Kidney (tissue), 14 donors: ENCODE data around the gene PPP2R2B. TPM values are rescaled to one million over a fixed set of nuclear protein-coding genes. Genes with fewer than 3 reads are reported as not detected.

Experiments used
- DNase-seq, 5 donors: peaks; one replicate each; pipeline ENCODE4 v3.0.0-alpha.2; 2013 to 2020
- FAIRE-seq: peaks from 2 replicates; lab custom pipeline; 2012; peaks lifted over from hg19 to GRCh38; lab: Jason Lieb, UNC
- H3K27ac ChIP-seq, 2 donors: one replicate each; pipeline ENCODE4 v1.7.0; 2013; ENCODE audit warnings: low read depth in 2 of 2, low read length in 2 of 2, inconsistent platforms in 1 of 2
- H3K27me3 ChIP-seq: one replicate; pipeline ENCODE4 v1.7.1; 2013; ENCODE audit warnings: low read length, inconsistent platforms; ENCODE audit not compliant: control insufficient read depth, insufficient read depth
- H3K36me3 ChIP-seq, 3 donors: one replicate each; pipeline versions ENCODE4 v1.7.0 to v1.7.1; 2013; ENCODE audit warnings: low read length in 3 of 3, control low read depth in 1 of 3, inconsistent platforms in 1 of 3; ENCODE audit not compliant: insufficient read depth in 3 of 3, control insufficient read depth in 2 of 3
- H3K4me1 ChIP-seq, 3 donors: one replicate each; pipeline versions ENCODE4 v1.7.0 to v1.7.1; 2013; ENCODE audit warnings: low read length in 3 of 3, inconsistent platforms in 1 of 3, low read depth in 1 of 3; ENCODE audit not compliant: control insufficient read depth in 2 of 3, insufficient read depth in 2 of 3
- H3K4me3 ChIP-seq, 3 donors: one replicate each; pipeline versions ENCODE4 v1.7.0 to v1.8.1; 2013; ENCODE audit warnings: low read length in 3 of 3, control low read depth in 1 of 3, inconsistent platforms in 1 of 3
- H3K9ac ChIP-seq, 3 donors: one replicate each; pipeline versions ENCODE4 v1.7.0 to v1.7.1; 2013; ENCODE audit warnings: low read length in 3 of 3, control low read depth in 1 of 3, inconsistent platforms in 1 of 3
- H3K9me3 ChIP-seq, 3 donors: one replicate each; pipeline versions ENCODE4 v1.7.0 to v1.7.1; 2013; ENCODE audit warnings: low read length in 3 of 3, control low read depth in 1 of 3, inconsistent platforms in 1 of 3; ENCODE audit not compliant: control insufficient read depth in 2 of 3, insufficient read depth in 1 of 3
- CTCF ChIP-seq: IDR thresholded peaks from 3 replicates; pipeline ENCODE4 v1.5.1; 2012; ENCODE audit warnings: mild to moderate bottlenecking, moderate library complexity, borderline replicate concordance; ENCODE audit not compliant: insufficient read depth; ENCODE audit errors: extremely low read depth
- intact Hi-C: fragments of 100-400 bp; cut with DNase I; formaldehyde crosslinking; loops from one replicate; pipeline ENCODE4 v1.11.1; 2022
- polyA plus RNA-seq: library from polyadenylated mRNA; stranded (reverse); fragments of 350-450 nt; fragmentation: Illumina TruSeq; extraction: RNeasy Lipid Tissue Mini Kit (QIAGEN cat#74804); gene quantifications from one replicate; pipeline ENCODE4 v1.2.3, GENCODE V29; 2014; ENCODE audit warnings: low read depth, low replicate concordance; ENCODE audit not compliant: insufficient read depth
- total RNA-seq: library from RNA; stranded (reverse); fragmentation: NEBNext Ultra II Directional; extraction: Animal tissue kit (Norgen Biotek cat#: 25700); gene quantifications from one replicate; pipeline ENCODE4 v1.2.1, GENCODE V29; 2021
- donor health status: control.
- donor health status: control.
- donor health status: control.
- donor health status: control.
- donor health status: control.
- donor health status: DM: yes; HTN: yes; CAD: no.
- donor health status: Normal renal cell carcinoma (clear cell type).

Gene PPP2R2B
- total and polyA plus RNA-seq, 2 donors from 2014 or later = 4.0 to 8.2 TPM

- no peak for FAIRE-seq
- Histone ChIP-seq H3K4me1 (no peaks in the 10 kb centered on the region), H3K27ac (no peak overlapping the region), H3K9ac (no peak overlapping the region), H3K27me3 (no peaks in the 10 kb centered on the region), H3K36me3 (no peaks in the 10 kb centered on the region), H3K9me3 (no peaks in the 10 kb centered on the region), H3K4me3 (no peak overlapping the region)
- DNase-seq = no peak
- TF ChIP-seq CTCF = no peak
- intact Hi-C loops = no loop called here
Measured at GRCh38 chr5:146682899-146683532, 195.5 kb downstream of the PPP2R2B start.

GRCh38 chr5:146681585-146682105, 196.9 kb downstream of the PPP2R2B start:
- Histone ChIP-seq H3K36me3 (no peaks in the 10 kb centered on the region), H3K4me1 (no peaks in the 10 kb centered on the region), H3K27ac (no peak overlapping the region), H3K27me3 (no peaks in the 10 kb centered on the region), H3K9ac (no peak overlapping the region), H3K4me3 (no peak overlapping the region), H3K9me3 (no peaks in the 10 kb centered on the region)
- peak in 3 of 5 donors; percentile 17 to 61 (median 53) for DNase-seq
- FAIRE-seq = no peak
- intact Hi-C loops = no loop called here
- TF ChIP-seq CTCF = no peak

GRCh38 chr5:146680846-146681584, 197.5 kb downstream of the PPP2R2B start:
- Histone ChIP-seq H3K9ac (no peak overlapping the region), H3K27ac (no peak overlapping the region), H3K27me3 (no peaks in the 10 kb centered on the region), H3K4me1 (no peaks in the 10 kb centered on the region), H3K9me3 (no peaks in the 10 kb centered on the region), H3K36me3 (no peaks in the 10 kb centered on the region), H3K4me3 (no peak overlapping the region)
- no peak for TF ChIP-seq CTCF
- intact Hi-C loops = no loop called here
- DNase-seq (no peak), FAIRE-seq (no peak)
